ENCODE results near the gene OLIG3.

The OLIG3 gene

DNA sequence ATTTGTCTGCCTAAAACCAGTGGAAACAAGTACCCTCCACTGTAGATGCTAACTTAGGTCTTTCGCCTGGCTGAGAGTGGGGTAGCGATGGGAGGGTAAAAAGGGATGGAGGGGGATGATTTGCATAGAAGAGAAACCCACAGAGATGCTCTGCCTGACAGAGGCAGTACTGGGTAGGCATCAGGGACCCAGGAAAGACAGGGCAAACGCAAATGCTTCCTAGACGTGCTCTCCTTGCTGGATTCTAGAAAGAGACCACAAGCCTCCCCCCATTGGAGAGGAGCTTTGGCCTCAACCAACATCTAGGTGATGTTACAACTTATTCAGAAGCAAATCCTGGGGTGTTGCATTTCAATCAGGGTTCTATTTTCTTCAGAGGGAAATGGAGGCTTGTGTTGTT lies 3.2 kb downstream of the OLIG3 start (continued):
- TF ChIP-seq MYNN (tag by site-specific recombination; IDR thresholded peaks at IDR 0.05; ENCODE audit: borderline replicate concordance) (no peak), ZNF366 (tag by site-specific recombination; conservative IDR thresholded peaks at IDR 0.05) (no peak), PRDM1 (tag by site-specific recombination; IDR thresholded peaks at IDR 0.05) (no peak), ZNF626 (tag by site-specific recombination; IDR thresholded peaks at IDR 0.05) (no peak)
- TF ChIP-seq, protein P1, sequence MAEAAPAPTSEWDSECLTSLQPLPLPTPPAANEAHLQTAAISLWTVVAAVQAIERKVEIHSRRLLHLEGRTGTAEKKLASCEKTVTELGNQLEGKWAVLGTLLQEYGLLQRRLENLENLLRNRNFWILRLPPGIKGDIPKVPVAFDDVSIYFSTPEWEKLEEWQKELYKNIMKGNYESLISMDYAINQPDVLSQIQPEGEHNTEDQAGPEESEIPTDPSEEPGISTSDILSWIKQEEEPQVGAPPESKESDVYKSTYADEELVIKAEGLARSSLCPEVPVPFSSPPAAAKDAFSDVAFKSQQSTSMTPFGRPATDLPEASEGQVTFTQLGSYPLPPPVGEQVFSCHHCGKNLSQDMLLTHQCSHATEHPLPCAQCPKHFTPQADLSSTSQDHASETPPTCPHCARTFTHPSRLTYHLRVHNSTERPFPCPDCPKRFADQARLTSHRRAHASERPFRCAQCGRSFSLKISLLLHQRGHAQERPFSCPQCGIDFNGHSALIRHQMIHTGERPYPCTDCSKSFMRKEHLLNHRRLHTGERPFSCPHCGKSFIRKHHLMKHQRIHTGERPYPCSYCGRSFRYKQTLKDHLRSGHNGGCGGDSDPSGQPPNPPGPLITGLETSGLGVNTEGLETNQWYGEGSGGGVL (tag by site-specific recombination; IDR thresholded peaks at IDR 0.05) = no peak
- TF ChIP-seq, protein P2, sequence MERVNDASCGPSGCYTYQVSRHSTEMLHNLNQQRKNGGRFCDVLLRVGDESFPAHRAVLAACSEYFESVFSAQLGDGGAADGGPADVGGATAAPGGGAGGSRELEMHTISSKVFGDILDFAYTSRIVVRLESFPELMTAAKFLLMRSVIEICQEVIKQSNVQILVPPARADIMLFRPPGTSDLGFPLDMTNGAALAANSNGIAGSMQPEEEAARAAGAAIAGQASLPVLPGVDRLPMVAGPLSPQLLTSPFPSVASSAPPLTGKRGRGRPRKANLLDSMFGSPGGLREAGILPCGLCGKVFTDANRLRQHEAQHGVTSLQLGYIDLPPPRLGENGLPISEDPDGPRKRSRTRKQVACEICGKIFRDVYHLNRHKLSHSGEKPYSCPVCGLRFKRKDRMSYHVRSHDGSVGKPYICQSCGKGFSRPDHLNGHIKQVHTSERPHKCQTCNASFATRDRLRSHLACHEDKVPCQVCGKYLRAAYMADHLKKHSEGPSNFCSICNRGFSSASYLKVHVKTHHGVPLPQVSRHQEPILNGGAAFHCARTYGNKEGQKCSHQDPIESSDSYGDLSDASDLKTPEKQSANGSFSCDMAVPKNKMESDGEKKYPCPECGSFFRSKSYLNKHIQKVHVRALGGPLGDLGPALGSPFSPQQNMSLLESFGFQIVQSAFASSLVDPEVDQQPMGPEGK (tag by site-specific recombination; IDR thresholded peaks at IDR 0.05) = no peak
- TF ChIP-seq, protein P3, sequence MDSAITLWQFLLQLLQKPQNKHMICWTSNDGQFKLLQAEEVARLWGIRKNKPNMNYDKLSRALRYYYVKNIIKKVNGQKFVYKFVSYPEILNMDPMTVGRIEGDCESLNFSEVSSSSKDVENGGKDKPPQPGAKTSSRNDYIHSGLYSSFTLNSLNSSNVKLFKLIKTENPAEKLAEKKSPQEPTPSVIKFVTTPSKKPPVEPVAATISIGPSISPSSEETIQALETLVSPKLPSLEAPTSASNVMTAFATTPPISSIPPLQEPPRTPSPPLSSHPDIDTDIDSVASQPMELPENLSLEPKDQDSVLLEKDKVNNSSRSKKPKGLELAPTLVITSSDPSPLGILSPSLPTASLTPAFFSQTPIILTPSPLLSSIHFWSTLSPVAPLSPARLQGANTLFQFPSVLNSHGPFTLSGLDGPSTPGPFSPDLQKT (IDR thresholded peaks at IDR 0.05; ENCODE audit: borderline replicate concordance, low read depth, low read length) = no peak
- TF ChIP-seq, protein P4, sequence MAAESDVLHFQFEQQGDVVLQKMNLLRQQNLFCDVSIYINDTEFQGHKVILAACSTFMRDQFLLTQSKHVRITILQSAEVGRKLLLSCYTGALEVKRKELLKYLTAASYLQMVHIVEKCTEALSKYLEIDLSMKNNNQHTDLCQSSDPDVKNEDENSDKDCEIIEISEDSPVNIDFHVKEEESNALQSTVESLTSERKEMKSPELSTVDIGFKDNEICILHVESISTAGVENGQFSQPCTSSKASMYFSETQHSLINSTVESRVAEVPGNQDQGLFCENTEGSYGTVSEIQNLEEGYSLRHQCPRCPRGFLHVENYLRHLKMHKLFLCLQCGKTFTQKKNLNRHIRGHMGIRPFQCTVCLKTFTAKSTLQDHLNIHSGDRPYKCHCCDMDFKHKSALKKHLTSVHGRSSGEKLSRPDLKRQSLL (tag by site-specific recombination; IDR thresholded peaks at IDR 0.05) = no peak
- TF ChIP-seq, protein P5, sequence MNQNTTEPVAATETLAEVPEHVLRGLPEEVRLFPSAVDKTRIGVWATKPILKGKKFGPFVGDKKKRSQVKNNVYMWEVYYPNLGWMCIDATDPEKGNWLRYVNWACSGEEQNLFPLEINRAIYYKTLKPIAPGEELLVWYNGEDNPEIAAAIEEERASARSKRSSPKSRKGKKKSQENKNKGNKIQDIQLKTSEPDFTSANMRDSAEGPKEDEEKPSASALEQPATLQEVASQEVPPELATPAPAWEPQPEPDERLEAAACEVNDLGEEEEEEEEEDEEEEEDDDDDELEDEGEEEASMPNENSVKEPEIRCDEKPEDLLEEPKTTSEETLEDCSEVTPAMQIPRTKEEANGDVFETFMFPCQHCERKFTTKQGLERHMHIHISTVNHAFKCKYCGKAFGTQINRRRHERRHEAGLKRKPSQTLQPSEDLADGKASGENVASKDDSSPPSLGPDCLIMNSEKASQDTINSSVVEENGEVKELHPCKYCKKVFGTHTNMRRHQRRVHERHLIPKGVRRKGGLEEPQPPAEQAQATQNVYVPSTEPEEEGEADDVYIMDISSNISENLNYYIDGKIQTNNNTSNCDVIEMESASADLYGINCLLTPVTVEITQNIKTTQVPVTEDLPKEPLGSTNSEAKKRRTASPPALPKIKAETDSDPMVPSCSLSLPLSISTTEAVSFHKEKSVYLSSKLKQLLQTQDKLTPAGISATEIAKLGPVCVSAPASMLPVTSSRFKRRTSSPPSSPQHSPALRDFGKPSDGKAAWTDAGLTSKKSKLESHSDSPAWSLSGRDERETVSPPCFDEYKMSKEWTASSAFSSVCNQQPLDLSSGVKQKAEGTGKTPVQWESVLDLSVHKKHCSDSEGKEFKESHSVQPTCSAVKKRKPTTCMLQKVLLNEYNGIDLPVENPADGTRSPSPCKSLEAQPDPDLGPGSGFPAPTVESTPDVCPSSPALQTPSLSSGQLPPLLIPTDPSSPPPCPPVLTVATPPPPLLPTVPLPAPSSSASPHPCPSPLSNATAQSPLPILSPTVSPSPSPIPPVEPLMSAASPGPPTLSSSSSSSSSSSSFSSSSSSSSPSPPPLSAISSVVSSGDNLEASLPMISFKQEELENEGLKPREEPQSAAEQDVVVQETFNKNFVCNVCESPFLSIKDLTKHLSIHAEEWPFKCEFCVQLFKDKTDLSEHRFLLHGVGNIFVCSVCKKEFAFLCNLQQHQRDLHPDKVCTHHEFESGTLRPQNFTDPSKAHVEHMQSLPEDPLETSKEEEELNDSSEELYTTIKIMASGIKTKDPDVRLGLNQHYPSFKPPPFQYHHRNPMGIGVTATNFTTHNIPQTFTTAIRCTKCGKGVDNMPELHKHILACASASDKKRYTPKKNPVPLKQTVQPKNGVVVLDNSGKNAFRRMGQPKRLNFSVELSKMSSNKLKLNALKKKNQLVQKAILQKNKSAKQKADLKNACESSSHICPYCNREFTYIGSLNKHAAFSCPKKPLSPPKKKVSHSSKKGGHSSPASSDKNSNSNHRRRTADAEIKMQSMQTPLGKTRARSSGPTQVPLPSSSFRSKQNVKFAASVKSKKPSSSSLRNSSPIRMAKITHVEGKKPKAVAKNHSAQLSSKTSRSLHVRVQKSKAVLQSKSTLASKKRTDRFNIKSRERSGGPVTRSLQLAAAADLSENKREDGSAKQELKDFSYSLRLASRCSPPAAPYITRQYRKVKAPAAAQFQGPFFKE (tag by site-specific recombination; IDR thresholded peaks at IDR 0.05; ENCODE audit: borderline replicate concordance) = no peak

DNA sequence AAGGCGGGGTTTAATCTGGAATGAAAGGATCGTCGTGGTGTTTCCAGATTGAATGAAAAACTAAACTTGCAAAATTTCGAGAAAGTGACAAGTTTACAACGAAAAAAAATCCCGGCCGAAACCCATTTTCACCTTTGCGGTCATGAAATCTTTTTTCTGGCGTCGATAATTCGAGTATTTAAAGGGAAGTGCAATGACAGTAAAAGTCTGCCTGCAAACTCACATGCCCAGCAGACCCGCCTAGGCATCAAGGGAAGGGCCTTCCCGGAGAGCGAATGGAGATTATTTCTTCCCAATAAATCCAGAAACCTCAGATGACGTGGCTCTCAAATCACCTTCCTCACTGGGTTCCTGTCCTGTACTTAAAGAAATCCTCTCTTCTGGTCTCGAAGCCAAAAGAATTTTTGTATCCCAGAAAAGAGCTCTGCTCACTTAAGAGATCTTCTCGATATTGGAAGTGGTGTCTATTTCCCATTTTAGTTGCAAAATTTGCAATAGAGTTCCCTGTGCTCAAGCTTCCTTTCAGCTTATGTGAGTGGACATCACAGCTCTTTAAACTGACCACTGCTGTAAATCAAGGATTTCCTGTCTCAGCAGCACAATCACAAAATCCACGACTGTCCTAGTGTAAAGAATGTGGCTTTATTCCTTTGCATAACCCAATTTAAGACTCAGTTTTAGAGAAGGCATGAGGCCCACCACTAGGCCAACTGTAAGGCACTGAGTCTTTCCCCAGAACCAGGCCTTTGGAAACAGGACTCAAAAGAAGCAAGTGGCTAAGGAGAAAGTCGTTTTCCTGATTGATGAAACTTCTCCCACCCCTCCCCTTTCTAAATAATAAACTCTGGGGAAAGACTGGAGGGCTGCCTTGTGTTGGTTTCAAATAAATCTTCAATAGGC lies 3.9 kb downstream of the OLIG3 start:
- ChIA-PET CTCF (no interaction called here), POLR2A (no interaction called here)
- no peaks in the 10 kb centered on the region for H3K9me3 ChIP-seq (ENCODE audit: control insufficient read depth, insufficient read depth, low read depth, low read length)
- no peaks in the 10 kb centered on the region for H3K4me1 ChIP-seq (ENCODE audit: control insufficient read depth, insufficient read depth, low read length)
- H3K36me3 ChIP-seq (ENCODE audit: control insufficient read depth in 2 of 2, insufficient read depth in 1 of 2, low read length in 2 of 2) = no peaks in the 10 kb centered on the region
- TF ChIP-seq GLI4 (tag by site-specific recombination; IDR thresholded peaks at IDR 0.05) = no peak
- TF ChIP-seq ZNF529 (tag by site-specific recombination; IDR thresholded peaks at IDR 0.05; ENCODE audit: insufficient replicate concordance) = no peak
- TF ChIP-seq ZNF138 (tag by site-specific recombination; IDR thresholded peaks at IDR 0.05; ENCODE audit: borderline replicate concordance) = no peak
- TF ChIP-seq, protein P6, sequence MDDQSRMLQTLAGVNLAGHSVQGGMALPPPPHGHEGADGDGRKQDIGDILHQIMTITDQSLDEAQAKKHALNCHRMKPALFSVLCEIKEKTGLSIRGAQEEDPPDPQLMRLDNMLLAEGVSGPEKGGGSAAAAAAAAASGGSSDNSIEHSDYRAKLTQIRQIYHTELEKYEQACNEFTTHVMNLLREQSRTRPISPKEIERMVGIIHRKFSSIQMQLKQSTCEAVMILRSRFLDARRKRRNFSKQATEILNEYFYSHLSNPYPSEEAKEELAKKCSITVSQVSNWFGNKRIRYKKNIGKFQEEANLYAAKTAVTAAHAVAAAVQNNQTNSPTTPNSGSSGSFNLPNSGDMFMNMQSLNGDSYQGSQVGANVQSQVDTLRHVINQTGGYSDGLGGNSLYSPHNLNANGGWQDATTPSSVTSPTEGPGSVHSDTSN (CRISPR knock-in tag; IDR thresholded peaks at IDR 0.05) = no peak
- no peak for TF ChIP-seq ZNF670 (tag by site-specific recombination; IDR thresholded peaks at IDR 0.05; ENCODE audit: low read depth)
- TF ChIP-seq, protein P7, sequence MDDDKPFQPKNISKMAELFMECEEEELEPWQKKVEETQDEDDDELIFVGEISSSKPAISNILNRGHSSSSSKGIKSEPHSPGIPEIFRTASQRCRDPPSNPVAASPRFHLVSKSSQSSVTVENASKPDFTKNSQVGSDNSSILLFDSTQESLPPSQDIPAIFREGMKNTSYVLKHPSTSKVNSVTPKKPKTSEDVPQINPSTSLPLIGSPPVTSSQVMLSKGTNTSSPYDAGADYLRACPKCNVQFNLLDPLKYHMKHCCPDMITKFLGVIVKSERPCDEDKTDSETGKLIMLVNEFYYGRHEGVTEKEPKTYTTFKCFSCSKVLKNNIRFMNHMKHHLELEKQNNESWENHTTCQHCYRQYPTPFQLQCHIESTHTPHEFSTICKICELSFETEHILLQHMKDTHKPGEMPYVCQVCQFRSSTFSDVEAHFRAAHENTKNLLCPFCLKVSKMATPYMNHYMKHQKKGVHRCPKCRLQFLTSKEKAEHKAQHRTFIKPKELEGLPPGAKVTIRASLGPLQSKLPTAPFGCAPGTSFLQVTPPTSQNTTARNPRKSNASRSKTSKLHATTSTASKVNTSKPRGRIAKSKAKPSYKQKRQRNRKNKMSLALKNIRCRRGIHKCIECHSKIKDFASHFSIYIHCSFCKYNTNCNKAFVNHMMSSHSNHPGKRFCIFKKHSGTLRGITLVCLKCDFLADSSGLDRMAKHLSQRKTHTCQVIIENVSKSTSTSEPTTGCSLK (tag by site-specific recombination; IDR thresholded peaks at IDR 0.05) = no peak
- TF ChIP-seq ZNF654 (tag by site-specific recombination; IDR thresholded peaks at IDR 0.05; ENCODE audit: low read depth) = no peak
- no peak for TF ChIP-seq ZNF555 (tag by site-specific recombination; conservative IDR thresholded peaks at IDR 0.05)
- no peak for TF ChIP-seq ZNF426 (tag by site-specific recombination; IDR thresholded peaks at IDR 0.05)
- H3K27ac ChIP-seq (ENCODE audit: extremely low read depth, low read depth, low read length) = no peak overlapping the region
- no peak overlapping the region for H3K4me3 ChIP-seq (ENCODE audit: low read depth, low read length)

Measured in HEK293 (cell line).